ENCODE measurements around the gene MYORG.
A peak's percentile ranks its signal among the peaks of the same experiment; 100 is the strongest.

Gene MYORG

DNA sequence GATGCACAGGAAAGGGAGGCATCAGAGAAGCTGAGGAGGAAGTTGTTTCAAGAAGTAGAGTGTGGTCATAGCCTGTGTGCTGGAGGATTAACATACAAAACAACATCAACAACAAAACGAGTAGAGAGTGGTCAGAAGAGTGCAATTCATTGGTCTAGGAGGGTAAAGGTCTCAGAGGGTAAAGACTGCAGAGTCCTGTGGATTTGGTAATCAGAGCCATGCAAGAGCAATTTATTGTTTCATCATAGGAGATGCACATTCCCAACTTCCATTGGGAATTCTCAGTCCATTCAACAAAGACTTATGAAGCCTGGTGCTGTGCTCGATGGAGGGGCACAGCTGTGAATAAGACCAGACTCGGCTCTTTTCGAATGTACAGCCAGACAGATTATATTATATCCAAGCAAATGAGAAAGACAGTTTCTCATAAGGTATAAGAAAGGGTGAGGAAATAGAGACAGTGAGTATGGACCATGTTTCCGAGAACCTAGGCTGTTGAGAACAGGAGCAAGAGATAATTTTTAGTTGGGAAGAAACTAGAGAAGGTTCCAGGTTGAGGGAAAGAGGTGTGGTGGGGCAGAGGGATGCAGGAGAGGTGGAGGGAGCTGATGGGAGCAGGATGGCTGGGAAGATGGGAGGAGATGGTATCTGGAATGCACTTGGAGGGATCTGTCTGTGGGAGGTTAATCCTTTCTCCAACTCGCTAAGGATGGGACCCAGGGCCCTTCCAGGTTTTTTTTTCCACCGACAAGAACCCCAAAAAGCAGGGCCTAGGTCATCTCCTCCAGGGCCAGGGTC, 7.9 kb upstream of the MYORG start:
- no peak for DNase-seq (ENCODE audit: low spot score)

DNA sequence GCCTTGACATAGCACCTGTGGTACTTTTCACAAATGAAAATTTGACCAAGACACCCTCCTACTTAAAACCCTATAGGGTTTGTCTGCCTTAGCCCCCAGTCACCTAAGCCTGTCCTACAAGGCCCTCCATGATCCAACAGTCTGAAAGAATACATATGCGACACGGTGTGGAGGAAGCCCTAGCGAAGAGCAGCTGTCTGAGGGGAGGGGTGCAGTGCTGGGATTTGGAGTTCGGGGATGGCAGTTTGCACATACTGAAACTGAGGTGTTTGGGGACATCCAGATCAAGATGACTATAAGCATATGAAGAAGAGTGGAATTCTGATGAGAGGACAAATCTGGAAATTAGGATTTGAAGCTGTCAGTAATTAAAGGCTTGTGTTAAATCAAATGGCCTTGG, 7.2 kb upstream of the MYORG start:
- DNase-seq (ENCODE audit: low spot score) = no peak

GRCh38 chr9:34382879-34383278, 6.2 kb upstream of the MYORG start:
- DNase-seq (ENCODE audit: low spot score) = no peak

- DNase-seq (ENCODE audit: low spot score) = no peak
Measured at GRCh38 chr9:34382054-34382453, 5.4 kb upstream of the MYORG start.

DNA sequence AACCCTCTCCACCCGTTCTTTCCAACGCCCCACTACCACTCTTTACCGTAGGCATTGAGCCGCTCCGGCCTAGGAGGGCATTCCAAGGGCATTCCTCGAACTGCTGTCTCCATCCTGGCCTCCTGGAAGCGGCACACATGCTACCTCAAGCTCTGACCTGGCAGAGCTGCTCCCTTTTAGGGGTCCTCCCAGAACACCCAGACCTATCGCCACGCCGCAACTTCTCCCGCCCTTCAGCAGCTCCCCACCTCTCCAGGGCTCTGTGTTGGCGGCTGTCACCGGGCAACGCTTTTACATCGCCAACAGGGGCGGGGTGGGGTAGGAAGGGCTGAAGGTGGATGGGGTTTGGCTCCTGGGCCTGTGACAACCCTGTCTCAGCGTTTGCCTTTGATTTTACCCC, 4.6 kb upstream of the MYORG start:
- no peak for DNase-seq (ENCODE audit: low spot score)

GRCh38 chr9:34380511-34381315, 4.0 kb upstream of the MYORG start:
- peak; percentile 94 for DNase-seq (ENCODE audit: low spot score)

- DNase-seq (ENCODE audit: low spot score) = no peak
Measured at GRCh38 chr9:34380034-34380510, 3.4 kb upstream of the MYORG start.

DNA sequence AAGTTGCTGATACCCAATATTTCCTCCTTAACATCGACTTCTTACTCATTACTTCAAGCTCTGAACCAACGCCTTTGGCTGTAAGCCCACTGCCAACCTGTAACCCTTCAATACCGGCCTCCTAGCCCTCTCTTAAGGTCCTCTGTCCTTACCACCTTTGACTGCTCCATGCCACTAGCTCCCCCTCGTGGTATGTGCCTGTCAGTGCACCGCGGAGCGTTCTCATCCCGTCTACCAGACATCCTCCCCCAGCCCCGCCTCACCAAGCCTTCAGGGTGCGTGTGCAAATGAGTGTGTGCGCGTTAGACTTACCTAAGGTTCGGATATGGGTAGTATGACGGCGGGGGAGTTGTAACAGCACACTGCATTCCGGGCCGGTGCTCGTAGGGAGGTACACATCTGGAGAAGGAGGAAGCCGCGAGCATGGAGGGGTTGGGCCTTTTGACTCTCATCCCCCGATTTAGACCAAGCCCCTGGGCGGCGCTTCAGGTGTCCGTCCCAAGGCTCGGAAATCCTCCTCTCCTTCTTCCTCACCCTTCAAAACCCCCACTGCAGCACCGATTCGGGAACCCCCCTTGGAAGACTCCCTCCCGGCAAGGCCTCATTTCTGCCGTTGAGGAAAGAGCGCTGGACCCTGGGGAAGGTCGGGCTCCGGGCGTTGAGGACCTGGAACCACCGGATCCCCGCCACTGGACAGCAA, 2.8 kb upstream of the MYORG start:
- peak; percentile 90 for DNase-seq (ENCODE audit: low spot score)

GRCh38 chr9:34378376-34379060, 1.8 kb upstream of the MYORG start:
- DNase-seq (ENCODE audit: low spot score) = no peak

DNA sequence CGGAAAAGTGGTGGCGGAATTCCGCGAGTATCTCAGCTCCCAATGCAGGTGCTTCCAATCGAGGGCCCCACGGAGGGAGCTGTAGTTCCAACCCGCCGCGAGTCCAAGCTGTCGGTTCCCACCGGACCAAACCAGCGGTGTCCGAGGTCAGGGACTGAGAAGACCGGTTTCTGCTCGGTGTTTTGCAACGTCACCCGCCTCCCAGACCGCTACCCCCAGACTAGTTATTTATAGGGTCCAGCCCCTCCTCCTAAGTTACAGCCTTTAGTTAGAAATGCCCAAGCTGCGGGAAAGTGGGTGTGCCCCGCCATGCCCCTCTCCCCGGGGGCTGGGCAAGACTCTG, 677 bp upstream of the MYORG start:
- DNase-seq (ENCODE audit: low spot score) = no peak

- DNase-seq (ENCODE audit: low spot score) = no peak
Measured at GRCh38 chr9:34375901-34376595, 650 bp downstream of the MYORG start.

DNA sequence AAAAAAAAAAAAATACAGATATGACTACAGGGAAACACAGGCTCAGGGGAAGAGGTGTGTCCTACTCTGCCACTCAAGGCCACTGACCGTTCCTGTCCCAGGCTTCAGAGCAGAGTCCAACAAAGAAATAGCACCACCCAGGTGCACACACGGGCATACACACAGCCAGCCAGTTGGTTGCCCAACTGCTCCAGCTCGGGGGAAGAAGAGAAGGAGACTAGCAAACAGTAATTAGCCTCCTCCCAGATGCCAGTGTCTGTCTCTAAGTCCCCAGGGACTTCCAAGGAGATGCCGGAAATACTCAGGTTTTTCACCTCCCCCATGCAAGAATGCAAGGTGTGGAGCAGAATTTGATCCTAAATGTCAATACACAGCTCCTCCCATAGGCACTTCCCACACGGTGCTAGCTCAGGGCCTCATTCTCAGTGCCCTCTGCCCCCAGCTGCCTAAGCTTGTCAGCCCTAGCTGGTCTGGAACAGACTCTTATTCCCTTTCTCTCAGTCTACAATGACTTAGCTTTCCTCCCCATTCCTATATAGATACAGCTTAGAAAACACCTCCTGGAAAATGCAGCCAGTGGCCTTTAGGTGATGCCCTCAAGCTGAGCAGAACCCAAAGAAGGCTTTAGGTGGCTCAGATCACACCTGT, 1.7 kb downstream of the MYORG start:
- DNase-seq (ENCODE audit: low spot score) = no peak

- DNase-seq (ENCODE audit: low spot score) = no peak
Measured at GRCh38 chr9:34374339-34374738, 2.4 kb downstream of the MYORG start.

DNA sequence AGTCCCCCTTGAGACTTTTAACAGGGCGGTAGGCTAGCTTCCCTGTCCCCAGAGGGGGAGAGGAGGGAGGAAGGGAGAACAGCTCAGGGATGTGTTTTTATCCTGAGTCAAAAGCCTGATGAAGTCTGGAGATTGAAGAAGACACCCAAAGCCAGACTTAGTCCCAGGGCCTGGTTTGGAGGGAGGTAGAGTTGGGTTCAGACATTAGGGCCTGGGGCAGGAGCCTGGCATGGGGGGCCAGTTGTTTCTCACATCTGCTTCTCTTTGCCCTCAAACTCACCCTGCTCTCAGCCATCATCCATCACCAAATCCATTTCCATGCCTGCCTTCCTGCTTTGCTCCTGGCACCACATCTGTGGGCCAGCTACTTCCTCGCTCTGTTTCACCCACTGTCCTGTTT, 2.9 kb downstream of the MYORG start:
- no peak for DNase-seq (ENCODE audit: low spot score)

- DNase-seq (ENCODE audit: low spot score) = no peak
Measured at GRCh38 chr9:34372467-34373011, 4.2 kb downstream of the MYORG start.

GRCh38 chr9:34371886-34372466, 4.7 kb downstream of the MYORG start:
- no peak for DNase-seq (ENCODE audit: low spot score)

DNA sequence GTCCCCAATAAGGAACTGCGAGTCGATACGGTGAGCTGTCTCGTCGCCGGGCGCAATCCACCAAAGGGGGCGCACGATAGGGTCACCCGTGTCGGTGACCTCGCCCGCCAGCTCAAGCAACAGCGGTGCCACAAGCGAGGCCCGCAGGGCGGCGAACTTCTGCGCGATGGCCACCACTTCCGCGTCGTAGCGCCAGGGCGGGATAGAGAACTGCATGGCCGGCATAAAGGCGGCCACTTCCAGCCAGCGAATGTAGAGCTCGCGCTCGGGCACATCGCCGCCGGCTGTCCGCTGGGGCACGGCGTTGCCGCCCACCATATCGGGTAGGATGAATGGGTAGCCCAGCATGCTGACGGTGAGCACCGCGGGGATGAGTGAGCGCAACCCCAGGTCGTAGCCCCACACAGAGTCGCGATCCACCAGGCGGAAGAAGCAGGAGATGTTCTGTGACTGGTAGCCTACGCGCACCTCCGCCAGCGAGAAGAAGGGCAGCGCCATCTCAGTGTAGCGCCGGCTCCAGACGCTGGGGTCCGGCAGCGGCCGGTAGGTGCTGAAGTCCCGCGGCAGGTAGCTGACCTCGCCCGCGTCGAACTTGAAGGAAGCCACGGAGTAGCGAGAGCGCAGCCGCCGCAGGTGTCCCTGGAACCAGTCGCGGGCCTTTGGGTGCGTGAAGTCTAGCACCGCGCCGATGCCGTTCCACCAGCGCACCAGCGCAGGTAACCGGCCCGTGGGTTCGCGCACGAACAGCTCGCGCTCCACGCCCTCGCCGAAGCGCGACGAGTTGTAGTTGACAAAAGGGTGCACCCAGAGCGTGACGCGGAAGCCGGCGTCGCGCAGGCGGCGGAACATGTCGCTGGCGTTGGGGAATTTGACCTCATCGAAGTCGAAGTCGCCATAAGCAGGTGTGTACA, 5.5 kb downstream of the MYORG start:
- no peak for DNase-seq (ENCODE audit: low spot score)

- no peak for DNase-seq (ENCODE audit: low spot score)
Measured at GRCh38 chr9:34370335-34370969, 6.2 kb downstream of the MYORG start.

- no peak for DNase-seq (ENCODE audit: low spot score)
Measured at GRCh38 chr9:34369636-34370035, 7.1 kb downstream of the MYORG start.

All from AG08395 (cell line).